G401.6 (cell line): Measurements from ENCODE around the gene SNX20.

ENCODE experiments used
- FAIRE-seq: peaks from 2 replicates; lab custom pipeline; 2012; peaks lifted over from hg19 to GRCh38; lab: Jason Lieb, UNC

Gene SNX20

DNA sequence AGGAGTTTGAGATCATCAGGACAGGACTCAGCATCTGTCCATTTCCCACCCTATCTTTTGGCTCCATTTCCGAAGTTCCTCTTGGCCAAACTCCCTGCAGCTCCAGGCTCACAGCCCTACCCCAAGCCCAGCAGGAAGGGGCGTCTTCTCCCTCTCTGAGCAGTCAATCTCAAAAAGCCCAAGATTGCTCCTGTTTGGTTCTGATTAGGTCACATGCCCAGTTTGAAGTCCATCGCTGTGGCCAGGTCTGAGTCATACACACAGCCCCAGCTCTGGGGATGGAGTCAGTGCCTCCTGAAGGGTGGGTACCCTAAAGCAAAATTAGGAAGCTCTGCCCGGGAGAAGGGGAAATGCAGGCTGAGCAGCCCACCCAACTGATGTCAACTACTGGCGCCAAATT, 23.9 kb downstream of the SNX20 start:
- no peak for FAIRE-seq

DNA sequence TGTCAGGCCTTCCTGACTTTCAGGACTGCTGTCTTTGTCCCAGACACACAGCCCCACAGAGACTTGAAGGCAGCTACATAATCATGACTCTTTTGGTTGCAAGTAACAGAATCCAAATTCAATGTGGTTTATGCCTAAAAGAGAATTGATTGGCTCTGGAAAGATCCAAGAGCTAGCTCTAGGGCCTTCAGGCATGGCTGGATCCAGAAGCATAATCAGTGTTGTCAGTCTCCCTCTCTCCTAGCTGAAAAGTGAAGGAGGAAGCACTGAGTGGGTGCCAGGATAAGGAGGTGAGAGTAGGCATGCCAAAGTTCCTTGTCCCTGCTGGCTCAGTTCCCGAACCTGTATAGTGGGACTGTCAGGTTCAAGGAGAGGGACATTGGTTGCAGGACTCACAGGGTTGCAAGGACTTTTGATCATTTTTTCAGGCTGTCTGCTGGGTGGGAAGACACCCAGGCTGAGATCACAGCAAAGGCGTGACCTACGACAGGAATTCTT, 25.5 kb downstream of the SNX20 start:
- FAIRE-seq: no peak

DNA sequence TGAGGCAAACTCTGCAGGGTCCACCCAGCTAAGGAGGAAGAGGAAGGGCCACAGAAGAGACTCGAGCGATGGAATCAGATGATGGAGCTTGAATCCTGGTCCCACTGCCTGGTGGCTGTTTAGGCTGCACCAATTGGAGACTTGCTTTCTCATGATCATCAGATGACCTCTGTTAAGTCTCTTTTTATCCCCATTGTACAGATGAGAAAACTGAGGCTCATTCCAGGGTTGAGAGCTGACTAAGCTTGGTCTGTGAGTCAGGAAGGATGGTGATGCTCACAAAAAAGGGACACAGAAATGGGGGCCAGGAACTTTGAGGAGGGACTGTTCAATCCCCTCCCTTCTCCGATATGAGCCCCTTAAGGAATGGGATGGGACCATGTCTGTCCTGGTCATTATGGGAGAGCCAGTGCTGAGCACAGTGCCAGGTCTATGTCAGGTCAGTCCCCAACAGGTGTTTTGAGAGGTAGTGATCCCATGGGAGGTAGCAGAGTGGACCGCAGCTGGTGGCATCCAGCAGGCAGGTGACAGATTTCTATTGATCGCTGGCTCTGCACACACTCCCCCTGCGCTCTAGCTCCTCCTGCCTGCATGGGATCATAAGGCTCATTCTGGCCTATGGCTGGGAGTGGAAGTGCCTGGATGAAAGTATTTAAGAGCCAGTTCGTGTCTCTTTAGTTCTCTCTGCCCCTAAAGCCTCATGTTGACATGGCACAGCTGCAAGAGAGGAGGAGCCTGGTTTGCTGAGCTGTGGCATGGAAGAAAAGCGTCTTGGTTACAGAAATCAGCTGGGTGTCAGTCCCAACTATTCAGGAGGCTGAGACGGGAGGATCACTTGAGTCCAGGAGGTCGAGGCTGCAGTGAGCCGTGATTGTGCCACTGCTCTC, 27.2 kb downstream of the SNX20 start:
- no peak for FAIRE-seq

DNA sequence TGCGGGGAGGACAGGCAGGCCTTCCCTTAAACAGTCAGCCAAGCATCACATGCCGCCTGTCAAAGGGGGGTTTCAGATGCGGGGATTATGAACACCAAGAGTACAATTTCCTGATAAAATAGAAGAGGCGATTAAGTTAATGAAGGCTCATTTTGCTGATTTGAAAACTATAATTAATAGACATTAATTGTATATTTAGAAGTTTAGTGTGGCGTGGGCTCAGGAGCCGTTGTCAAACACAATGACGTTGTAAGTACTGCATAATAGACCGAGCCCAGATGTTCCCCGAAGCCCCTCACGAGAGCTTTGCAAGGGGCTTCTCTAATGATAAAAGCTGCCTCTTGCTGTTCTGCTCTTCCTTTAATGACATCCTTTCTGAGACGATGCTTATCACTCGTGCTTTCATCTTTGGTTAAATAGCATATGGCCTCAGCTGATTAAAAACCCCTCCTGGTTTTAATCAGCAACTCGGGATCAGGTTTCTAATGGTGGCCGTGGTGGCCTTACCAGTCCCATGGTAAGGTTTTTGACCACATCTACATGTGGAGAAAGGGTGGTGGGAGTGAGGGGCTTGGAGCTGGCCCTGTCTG, 28.2 kb downstream of the SNX20 start:
- FAIRE-seq: no peak

DNA sequence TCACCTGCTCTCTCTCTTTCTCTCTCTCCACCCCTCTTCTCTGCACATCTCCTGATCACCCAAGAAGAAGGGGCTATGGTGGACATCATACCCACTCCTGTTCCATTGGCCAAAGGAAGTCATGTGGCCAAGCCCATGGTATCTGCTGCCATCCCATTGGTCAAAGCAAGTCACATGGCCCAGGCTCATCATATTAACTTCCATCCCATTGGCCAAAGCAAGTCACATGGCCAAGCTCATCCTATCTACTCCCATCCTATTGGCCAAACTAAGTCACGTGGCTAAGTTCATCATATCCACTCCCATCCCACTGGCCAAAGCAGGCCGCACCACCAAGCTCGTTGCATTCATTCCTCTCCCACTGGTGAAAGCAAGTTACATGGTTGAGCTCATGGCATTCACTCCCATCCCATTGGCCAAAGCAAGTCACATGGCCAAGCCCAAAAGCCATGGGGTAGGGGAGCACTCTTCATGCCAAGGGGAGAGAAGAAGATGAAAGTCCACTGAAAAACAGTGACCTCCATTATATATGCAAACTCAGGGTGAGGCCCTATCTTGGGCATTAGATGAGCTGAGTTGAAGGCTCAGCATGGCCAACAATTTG, 29.2 kb downstream of the SNX20 start:
- no peak for FAIRE-seq

DNA sequence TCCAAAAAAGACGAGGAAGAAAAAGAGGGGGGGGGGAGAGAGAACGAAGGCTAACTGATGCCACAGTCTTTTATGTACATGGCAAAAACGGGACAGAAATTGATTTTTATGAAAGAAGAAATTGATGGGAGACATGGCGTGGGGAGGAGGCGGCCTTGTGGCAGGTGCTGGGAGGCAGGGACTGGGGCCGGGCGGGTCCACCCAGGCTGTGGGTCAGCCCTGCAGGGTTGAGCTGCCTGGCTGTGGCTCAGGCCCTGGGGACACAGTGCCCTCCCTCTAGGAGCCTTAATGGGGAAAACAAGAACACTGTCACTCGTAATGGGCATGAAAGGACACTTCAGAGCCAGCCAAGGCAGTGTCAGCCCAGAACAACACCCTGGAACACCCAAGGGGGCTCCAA, 34.8 kb downstream of the SNX20 start:
- FAIRE-seq: no peak

DNA sequence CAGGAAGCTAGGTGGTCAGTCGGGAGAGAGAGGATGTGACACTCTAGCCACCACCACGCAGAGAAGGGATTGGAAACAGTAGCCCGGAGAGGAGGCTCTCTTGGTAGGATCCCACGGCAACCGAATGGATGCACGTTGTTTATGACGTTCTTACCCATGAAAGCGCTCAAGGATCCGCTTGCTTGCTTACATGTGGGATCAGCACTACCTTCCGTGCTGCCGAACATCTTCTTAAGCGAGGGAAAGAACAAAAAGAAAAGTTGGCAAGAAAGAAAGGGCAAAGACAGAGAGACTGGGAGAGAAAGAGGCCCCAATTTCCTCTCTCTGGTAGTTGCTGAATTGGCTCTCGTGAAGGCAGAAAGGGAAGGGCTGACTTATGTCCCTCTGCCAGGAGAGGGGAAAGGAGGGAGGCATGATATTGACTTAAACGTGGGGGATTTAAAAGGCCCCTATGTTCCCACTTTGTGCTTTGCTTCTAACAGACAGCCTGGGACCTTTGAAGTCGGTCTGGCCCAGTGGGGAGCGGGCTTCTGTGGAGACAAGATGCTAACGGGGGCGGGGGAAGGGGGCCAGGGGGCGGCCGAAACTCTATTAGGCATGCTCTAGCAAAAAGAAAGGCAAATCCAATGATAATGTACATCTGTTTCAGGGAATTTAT, 35.4 kb downstream of the SNX20 start:
- no peak for FAIRE-seq

DNA sequence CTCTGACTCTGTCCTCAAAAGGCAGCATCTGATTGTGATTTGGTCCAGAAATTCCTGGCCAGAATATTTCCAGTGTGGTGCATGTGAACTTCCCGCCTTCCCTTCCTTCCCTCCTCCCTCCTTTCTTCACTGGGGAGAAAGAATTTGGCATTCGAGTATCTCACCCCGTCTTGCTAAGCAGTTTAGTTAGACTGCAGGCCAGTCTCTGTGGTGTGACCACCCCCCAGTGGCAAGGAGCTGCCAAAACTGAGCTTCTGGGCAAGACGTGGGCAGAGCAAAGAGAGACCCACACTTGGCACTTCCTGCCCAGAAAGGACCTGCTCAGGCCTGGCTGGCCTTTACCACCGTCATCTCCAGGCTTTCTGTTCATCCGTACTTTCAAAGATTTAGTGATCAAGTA, 36.4 kb downstream of the SNX20 start:
- FAIRE-seq: no peak

DNA sequence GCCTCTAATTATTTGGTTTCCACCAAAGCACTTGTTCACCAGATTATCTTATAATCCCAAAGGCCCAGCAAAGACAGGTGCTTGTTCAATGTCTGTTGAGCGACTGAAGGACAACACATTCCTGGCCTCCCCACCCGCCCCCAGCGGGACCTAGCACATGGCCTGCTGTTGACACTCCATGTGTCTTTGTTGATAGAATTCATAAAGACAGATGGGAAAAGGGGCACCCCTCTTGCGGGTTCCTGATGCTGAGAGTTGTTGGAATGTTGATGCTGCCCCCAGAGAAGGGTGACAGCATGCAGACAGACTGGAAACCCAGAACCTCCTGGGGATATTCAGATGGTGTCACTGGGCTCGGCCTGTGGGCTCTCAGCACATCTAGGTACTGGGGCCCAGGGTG, 36.9 kb downstream of the SNX20 start:
- no peak for FAIRE-seq

DNA sequence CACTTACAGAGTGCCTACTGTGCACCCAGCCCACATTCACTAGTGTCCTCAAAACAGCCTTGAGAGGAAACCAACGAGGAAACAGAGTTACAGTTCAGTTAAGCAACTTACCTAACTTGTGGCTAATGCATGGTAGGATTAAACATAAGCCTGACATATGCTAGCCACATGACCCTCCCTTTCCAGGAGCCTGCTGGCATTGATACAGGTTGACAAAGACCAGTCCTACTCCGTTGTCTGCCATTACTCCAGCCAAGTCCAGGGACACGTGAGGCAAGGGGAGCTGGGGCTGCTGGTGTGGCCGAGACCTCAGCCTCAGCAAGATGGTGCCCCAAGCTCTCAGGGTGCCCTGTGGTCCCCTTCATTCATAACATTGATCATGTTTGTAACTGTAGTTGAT, 37.9 kb downstream of the SNX20 start:
- FAIRE-seq: no peak

DNA sequence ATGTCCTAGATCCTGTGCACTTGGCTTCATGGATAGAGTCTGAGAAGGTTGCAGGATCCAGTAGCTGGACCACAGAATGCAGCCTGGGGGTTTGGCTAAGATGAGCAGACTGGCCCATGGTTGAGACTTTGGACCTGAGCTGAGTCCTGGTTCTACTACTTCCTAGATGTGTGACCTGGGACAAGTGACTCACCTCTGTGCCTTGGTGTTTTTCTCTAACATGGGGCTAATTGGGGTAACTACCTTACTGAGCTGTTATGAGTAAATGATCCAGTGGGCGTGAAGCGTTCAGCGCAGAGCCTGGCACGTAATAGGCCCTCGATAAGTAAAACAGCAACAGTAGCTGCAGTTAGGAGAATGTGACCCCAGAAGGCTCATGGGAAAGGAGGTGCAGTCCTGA, 38.8 kb downstream of the SNX20 start:
- no peak for FAIRE-seq

DNA sequence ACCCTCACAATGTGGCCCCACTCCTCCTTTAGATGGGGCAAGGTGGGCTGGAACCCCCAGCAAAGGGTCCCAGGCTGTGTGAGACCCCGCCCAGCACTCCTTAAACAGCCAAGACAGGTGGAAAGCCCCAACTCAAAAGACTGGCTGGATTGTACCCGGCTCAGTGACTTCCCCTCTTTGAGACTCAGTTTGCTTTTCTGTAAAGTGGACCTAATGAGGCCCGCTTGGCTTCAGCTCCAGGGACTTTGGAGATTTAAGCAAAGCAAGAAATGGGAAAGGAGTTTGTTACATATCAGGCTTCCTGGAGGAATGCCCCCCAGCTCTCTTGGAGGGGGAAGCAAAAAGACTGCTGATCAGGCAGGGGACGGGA, 39.3 kb downstream of the SNX20 start:
- FAIRE-seq: no peak

DNA sequence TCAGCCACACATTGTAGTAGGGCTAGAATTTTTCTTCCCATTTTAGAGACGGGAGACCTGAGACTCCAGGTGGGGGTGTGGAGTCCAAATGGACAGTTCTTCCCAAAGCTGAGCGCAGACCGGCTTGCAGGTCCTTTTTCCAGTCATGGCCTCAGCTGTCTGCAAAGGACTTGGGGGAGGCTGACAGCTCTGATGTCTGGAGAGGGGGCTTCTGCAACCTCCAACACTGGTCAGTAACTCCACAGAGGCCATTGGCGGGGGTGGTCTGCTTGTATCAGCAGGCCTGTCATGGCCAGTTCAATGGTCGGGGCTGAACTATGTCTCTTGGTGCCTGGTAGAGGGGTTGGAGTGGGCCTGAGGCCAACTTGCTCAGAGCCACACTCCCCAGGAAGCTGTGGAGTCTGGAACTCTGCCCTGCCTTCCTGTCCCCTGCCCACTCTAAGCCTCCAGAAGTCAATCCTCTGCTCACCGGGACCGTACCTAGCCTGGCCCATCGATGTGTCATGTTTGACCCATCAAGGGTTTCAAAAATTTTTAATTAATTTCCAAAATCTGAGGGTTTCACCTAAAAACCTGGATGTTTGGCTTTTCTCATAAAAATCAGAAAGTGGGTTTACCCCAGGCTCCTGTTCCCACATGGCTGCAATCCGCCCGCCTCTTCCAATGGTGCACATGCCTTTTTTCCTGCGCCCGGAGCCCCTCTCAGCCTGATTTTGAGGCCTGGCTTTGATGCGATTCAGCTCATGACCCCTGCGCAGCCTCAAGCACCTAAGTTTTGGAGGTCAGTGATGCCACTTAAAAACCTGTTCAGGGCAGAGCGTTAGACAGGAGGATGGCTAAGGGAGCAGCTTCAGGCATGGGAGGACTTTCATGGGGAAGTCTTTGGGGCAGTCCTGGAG, 39.9 kb downstream of the SNX20 start:
- FAIRE-seq: no peak

DNA sequence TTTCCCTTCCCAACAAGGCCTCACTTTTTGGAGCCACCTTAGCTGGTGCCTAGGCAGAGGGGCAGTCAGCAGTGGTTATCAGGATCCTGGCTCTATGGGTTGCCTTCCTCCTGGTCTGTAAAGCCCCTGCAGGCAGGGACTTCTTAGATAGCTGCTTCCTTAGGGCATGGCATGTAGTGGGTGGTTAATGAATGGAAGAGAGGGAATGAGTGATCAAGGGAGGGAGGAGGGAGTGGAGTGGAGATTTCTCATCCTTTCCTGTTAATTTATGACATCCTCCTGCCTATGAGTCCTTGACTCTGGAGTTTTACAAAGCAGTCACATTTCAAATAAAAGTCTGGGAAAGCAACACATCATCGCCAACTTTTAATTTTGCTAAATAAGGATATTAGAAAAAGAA, 40.7 kb downstream of the SNX20 start:
- FAIRE-seq: no peak

DNA sequence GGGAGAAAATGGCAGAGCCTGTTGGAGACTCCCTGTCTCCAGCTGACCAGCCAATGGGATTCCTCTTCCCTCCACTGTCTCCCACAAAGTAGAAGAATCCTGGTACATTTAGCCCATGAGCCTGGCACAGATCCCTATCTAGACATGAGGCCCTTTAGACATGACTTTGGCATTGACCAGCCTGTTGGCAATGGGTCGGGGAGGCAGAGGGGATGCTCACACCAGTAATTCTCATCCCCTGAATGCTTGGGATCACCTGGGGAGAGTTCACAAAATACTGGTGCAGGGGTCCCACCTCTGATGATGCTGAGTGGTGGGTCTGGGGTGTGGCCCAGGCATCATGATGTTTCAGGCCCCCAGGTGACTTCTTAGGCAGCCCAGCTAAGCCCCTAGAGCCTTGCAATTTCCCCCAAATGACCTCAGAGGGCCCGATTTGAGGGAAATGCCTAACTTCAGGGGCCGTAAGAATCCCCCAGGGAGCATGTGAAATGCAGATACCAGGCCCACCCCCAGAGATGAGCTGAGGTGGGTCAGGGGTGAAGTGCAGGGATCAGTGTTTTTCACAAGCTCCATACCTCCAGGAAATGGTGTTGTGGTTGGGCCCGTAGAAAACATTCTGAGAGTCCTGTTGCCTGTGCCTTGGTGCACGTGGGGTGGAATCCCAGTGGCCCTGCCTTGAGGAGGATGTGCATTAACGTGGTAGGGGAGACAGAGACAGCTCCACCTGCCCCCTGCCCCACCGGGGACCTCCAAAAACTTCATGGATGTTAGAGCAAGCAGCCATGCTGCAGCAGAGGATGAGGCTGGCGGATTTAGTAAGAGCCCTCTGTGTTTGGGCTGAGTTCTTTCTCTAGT, 42.1 kb downstream of the SNX20 start:
- no peak for FAIRE-seq

DNA sequence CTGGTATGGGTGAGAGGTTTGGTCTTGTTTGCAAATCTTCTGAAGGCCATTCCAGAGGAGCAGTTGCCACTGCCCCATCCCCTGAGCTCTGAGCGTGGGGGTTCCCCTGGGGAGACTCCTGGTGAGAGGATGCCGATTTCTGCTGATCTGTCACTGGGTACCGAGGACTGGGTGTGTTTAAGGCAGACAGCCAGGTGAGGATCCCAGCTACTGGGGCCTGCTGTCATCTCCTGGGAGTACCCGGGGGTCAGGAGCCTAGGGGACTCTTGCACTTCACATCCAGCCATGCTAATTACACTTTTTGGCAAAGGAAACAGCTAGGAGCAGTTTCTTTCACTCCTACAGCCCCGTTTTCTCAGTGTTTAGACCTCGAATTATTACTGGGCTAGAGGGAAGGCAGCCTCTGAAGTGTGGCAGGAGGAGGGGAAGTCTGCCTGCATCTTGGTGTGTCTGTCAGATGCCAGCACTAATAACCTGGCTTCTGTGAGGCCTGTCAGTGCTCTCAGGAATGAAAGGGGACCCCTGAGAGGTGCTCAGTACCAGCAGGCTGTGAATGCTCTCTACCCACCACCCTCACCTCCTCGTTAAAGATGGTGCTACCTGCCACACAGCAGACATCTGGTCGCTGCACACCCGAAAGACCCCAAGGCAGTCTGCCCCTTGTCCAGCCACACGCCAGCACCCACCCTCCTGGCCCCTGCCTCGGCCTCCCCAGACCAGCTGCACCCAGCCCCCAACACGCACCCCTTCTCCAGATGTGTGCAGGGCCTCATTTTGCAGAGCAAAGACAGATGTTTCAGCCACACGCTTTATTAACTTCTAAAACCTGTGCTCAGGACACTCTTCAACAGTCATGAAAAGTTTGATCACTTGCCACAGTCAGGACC, 43.2 kb downstream of the SNX20 start:
- FAIRE-seq: no peak

DNA sequence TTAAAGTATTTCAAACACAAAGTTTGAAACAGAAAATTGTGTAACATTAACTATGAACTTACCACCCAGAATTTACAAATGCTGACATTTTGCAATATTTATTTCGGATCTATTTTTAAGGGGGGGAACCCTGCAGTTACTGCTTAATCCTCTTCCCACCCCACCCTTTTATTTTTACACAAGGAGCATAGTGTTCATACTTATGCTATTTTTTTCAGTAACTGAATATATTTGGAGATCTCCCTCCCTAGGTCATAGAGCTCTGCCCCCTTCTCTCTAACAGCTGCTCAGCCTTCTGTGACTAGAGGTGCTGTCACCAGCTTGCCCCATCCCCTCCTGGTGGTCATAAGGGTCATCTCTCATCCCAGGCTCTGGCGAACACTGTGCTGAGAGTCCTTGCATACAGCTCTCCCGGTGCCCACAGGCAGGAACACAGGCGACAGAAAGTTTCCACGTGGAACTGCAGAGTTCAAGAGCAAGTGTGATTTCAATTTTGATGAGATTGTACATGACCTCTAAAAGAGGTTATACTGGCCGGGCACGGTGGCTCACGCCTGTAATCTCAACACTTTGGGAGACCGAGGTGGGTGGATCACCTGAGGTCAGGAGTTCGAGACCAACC, 44.2 kb downstream of the SNX20 start:
- no peak for FAIRE-seq

DNA sequence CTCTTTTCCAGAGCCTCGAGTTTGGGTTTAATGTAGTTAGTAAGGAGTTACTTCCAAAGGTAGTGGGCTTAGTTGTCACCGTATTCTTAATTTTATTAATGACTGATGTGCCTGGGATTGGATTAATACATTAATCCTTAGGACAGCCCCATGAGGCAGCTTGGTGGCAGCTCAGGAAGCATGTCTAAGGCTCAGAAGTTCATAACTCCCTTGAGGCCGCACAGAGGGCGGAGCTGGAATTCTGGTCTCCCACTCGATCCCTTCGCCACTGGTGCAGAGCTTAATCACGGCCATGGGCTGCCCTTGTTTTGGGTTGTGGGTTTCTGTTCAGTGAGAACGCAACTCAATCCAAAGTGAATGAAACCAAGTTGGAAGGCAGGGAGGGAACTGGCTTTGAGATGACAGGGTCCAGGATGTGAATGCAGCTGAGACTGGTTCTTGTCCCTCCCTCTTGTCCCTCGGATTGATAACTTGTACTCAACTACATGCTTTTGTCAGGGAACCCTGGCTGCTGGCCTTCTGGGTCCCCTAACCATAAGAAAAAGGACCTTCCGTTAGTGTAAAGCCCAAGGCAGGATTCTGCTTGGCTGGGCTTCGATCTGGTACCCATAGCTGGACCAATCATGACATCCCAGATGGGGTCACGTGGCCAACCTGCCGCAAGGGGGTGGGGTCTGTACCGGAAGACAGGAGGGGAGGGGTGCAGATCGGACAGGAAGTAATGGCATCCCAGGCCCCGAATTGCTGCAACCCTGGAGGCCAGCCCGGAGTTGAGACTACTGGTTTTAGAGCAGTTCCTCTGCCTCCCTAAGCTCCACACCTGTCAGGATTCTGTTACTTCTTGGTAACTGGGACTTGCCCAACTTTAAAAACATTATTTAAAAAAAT, 45.4 kb downstream of the SNX20 start:
- FAIRE-seq: no peak
